Astrocyte of the cerebellum (primary cell): ENCODE results near the gene AUH.

Experiments used
- DNase-seq: peaks from one replicate; pipeline ENCODE4 v3.0.0-alpha.2; 2011; ENCODE audit warnings: low read depth
- H3K4me3 ChIP-seq: 2 replicates; pipeline ENCODE4 v1.5.1; 2011; ENCODE audit warnings: mild to moderate bottlenecking, low read depth, low read length, moderate library complexity
- CTCF ChIP-seq: IDR thresholded peaks from 2 replicates; pipeline ENCODE4 v1.5.1; 2012; ENCODE audit warnings: low read length, low read depth, moderate library complexity, mild to moderate bottlenecking; ENCODE audit errors: missing control alignments
- in situ Hi-C: cut with HindIII; loops from 2 replicates; pipeline ENCODE4 v1.10.0; 2017; ENCODE audit warnings: low sequenced_read_pairs

Gene AUH

GRCh38 chr9:91178281-91179236 lies 183.2 kb downstream of the AUH start:
- no peak for TF ChIP-seq CTCF
- H3K4me3 ChIP-seq: no peak overlapping the region
- DNase-seq: no peak
- in situ Hi-C loops: no loop called here

- DNase-seq: peak; percentile 79
- TF ChIP-seq CTCF: no peak
- in situ Hi-C loops: no loop called here
- no peak overlapping the region for H3K4me3 ChIP-seq
These were observed 183.9 kb downstream of the AUH start for GRCh38 chr9:91177661-91178280.

- TF ChIP-seq CTCF: no peak
- H3K4me3 ChIP-seq: no peak overlapping the region
- in situ Hi-C loops: no loop called here
- DNase-seq: no peak
These were observed 184.6 kb downstream of the AUH start for GRCh38 chr9:91177081-91177480.

GRCh38 chr9:91176426-91176825 lies 185.3 kb downstream of the AUH start:
- in situ Hi-C loops: no loop called here
- no peak for DNase-seq
- H3K4me3 ChIP-seq: no peak overlapping the region
- no peak for TF ChIP-seq CTCF

GRCh38 chr9:91174772-91175171 lies 186.9 kb downstream of the AUH start:
- TF ChIP-seq CTCF: no peak
- in situ Hi-C loops: no loop called here
- H3K4me3 ChIP-seq: no peak overlapping the region
- no peak for DNase-seq

- no peak for DNase-seq
- TF ChIP-seq CTCF: no peak
- no peak overlapping the region for H3K4me3 ChIP-seq
- in situ Hi-C loops: no loop called here
These were observed 189.4 kb downstream of the AUH start for GRCh38 chr9:91172329-91172728.
